T-helper 1 cell treated with Interleukin-12 subunit alpha and Interleukin-12 subunit beta and Interleukin-4 antibody, amounts not matched to agents 30 μg/mL and 1 μg/mL, for 36 hours (primary cell): Measurements from ENCODE around the gene PLVAP.
A peak's percentile ranks its signal among the peaks of the same experiment; 100 is the strongest.

ENCODE experiments used
- H3K27ac Mint-ChIP-seq: one replicate; pipeline ENCODE4 v1.8.0; 2021; ENCODE audit warnings: mild to moderate bottlenecking, mixed read lengths
- H3K27me3 Mint-ChIP-seq: one replicate; pipeline ENCODE4 v1.8.0; 2021; ENCODE audit warnings: low read depth, mixed read lengths
- H3K36me3 Mint-ChIP-seq: one replicate; pipeline ENCODE4 v1.8.0; 2021; ENCODE audit warnings: low read depth, mixed read lengths
- H3K4me1 Mint-ChIP-seq: one replicate; pipeline ENCODE4 v1.8.0; 2021; ENCODE audit warnings: low read depth, mixed read lengths
- H3K4me3 Mint-ChIP-seq: one replicate; pipeline ENCODE4 v1.8.0; 2021; ENCODE audit warnings: mild to moderate bottlenecking, moderate library complexity, mixed read lengths
- H3K9me3 Mint-ChIP-seq: one replicate; pipeline ENCODE4 v1.8.0; 2021; ENCODE audit warnings: mixed read lengths

The PLVAP gene

DNA sequence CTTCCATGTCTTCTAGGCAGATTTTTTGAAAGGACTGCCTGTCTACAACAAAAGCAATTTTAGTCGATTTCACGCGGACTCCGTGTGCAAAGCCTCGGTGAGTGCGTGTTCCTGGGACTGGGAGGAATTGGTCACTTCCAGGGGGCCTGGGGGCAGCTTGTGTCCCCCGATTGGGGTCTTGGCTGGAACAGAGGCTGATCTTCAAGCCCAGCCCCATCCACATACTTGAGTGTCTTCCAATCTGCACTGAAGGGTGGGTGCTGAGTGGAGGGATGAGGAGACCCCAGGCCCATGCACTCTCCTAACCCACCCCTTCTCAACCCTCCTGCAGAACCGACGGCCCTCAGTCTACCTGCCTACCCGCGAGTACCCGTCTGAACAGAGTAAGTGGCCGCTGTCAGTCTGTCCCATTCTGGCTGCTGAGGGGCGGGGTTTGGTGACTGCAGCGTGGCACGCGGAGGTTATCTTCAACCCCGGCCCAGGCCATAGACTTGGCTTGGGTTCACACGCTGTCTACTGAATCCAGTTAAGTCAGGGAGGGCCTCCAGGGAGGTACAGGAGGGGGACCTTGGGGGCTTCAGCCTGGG, 63.0 kb downstream of the PLVAP start:
- Mint-ChIP-seq H3K9me3 (no peaks in the 10 kb centered on the region), H3K4me3 (no peak overlapping the region), H3K4me1 (peaks cover 25% of the 10 kb centered on the region), H3K27ac (no peak overlapping the region), H3K27me3 (no peaks in the 10 kb centered on the region), H3K36me3 (peaks cover 20% of the 10 kb centered on the region)

DNA sequence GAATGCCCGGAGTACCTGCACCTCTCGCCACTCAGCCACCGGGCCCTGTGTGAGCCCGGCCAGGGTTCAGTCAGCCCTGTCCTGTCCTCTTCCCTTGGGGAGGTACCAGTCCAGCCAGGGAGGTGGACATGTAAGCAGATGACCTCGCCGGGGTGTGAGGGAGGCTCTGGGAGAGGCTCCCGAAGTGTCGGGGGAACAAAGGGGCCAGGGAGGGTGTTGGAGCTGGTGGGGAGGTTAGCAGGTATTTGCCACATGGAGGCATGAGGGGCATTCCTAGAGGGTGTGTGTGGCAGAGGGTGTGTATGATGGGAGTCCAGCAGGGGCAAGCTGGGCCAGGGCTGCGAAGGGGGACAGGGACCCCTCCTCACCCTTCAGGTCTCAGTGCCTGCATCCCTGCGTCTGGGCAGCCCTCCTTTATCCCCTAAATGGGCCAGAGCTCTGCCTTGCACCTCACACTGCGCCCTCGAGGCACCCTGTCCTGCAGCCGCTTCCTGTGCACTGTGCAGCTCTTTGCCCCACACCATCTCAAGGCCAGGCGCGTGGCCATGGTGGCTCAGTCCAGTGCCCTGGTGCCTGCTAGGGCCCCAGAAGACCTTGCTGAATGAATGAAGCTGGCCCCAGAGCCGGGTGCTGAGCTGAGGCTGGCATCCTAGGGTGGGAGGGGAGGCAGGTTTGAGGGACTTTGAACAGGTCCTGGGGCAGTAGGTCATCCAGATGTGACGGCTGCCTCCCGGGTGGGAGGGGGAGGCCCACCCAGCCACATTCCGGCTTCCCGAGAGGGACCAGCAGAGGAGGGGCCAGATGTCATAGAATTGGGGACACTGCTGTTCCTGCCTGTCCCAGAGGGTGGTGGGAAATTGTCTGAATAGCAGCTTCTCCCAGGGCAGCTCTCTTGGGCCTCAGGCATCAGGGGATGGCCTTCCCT, 64.7 kb downstream of the PLVAP start:
- H3K27me3 Mint-ChIP-seq = no peaks in the 10 kb centered on the region
- no peak overlapping the region for H3K4me3 Mint-ChIP-seq
- peaks cover 19% of the 10 kb centered on the region for H3K36me3 Mint-ChIP-seq
- no peaks in the 10 kb centered on the region for H3K9me3 Mint-ChIP-seq
- peaks cover 33% of the 10 kb centered on the region for H3K4me1 Mint-ChIP-seq
- no peak overlapping the region for H3K27ac Mint-ChIP-seq

DNA sequence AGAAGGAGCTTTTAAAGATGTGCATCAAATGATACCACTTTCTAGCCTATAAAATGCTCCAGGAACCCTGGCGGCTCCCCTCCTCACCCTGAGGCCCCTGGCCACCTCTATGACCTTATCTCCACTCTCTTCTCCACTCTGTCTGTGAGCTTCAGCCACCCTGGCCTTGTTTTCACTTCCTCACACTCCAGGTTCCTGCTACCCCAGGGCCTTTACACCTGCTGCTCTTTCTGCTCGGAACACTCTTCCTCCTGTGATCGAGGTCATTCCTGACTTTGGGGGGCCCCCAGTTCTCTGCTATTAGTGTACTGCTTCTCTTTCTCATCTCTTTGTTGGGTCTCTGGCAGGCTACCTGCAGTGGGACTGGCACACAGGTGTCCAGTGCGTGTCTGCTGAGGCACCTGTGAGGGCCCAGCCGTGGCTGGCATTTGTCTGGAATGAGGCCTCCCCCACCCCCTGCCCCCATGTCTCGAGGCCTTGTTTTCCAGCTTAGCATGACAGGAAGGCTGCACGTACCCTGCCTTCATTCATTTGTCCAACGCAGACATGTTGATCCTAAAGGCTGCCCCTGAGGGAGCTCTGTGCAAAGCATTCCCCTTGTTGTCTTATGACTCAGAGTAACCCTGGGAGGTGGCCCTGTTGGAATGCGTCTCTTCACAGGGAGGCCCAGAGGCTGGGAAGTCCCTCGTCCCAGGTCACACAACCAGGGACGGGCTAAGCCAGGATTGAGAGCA, 65.5 kb downstream of the PLVAP start:
- H3K4me3 Mint-ChIP-seq = peak overlapping the region; percentile 25
- H3K36me3 Mint-ChIP-seq = peaks cover 19% of the 10 kb centered on the region
- H3K27me3 Mint-ChIP-seq = no peaks in the 10 kb centered on the region
- H3K4me1 Mint-ChIP-seq = peaks cover 35% of the 10 kb centered on the region
- no peaks in the 10 kb centered on the region for H3K9me3 Mint-ChIP-seq
- no peak overlapping the region for H3K27ac Mint-ChIP-seq

DNA sequence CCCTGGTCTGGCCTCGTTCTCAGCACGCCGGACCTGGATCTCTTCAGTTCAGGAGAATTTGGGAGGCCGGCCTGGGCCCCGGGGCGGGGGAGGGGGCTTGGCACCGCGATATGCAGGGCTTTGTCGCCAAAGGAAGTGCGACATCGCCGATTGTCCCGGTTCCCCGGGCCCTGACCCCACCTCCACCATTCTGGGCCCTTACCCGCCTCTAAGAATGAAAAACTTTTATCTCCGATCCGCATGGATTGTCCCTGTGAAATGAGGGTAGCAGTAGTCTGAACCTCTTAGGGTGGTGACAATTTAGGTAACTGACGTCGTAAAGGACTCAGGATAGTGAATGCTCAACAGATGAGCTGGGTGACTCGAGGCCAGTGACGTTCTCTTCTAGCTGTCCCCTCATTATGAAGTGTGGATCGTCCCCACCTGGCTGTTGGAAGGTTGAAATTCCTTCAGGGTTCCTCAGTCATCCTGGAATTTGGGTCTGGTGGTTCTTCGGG, 67.1 kb downstream of the PLVAP start:
- Mint-ChIP-seq H3K9me3 (no peaks in the 10 kb centered on the region), H3K27me3 (no peaks in the 10 kb centered on the region), H3K4me1 (peaks cover 37% of the 10 kb centered on the region), H3K36me3 (peaks cover 10% of the 10 kb centered on the region), H3K4me3 (peak overlapping the region; percentile 97), H3K27ac (peak overlapping the region; percentile 95)

DNA sequence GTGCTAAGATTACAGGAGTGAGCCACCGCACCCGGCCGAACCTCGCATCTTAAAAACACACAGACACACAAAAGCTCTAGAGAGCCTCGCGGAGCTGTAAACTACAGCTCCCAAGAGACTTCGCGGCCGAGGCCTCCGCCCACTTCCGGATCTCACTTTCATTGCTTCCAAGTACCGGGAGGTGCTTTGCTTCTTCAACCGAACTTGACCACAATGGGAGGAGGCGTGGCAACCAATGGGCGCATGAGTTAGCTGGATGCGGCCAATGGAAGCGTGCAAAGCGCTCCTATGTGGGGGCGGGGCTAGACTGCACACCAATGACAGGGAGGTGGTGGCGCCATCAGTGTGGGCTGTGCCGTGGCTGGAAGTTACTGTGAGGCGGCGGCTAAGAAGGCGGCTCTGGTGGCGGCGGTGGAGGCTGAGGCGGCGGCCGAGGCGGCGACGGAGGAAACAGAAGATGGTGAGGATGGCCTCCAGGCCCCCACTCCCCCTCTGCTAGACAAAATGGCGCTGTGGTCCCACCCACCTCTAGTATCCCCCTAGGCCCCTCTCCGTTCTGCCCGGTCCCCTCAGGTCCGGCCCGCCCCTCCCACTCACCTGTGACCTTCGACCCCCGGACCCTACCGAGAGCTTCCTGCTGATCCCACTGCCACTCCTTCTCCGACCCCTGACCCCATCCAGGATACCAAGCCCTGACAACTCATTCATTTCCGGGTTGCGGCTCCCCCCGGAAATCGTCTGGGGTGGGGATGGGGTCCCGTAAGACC, 67.8 kb downstream of the PLVAP start, which contains the start of gene DDA1:
Gene DDA1 (plus strand): TSS at position 366 of the 767 bp plus-strand sequence. CDS start 92 bp downstream, at position 458.
- Mint-ChIP-seq H3K36me3 (peaks cover 10% of the 10 kb centered on the region), H3K9me3 (no peaks in the 10 kb centered on the region), H3K27ac (peak within 1 kb of the TSS; percentile 95), H3K4me1 (peaks cover 41% of the 10 kb centered on the region), H3K27me3 (no peaks in the 10 kb centered on the region), H3K4me3 (peak within 1 kb of the TSS; percentile 97)

DNA sequence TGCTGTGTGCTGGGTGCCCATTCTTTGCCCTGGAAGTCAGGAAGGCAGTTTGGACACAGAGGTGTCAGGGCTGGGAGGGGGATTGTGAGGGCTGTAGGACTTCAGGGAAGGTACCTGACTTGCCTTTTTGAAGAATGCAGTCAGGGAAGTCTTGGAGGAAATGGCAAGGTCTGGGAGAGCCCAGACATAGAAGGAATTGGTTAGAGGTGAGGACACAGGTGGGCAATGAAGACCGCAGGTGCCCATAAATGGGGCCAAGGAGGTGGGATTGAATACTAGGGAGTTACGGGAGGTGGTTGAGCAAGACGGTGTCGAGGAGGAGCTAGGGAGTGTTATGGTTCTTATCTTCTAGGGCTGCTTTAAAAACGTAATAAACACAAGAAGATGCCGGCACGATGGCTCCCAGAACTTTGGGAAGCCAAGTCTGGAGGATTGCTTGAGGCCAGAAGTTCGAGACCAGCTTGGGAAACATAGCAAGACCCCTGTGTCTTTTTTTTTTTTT, 69.2 kb downstream of the PLVAP start:
- peak overlapping the region; percentile 71 for H3K4me3 Mint-ChIP-seq
- peaks cover 4% of the 10 kb centered on the region for H3K36me3 Mint-ChIP-seq
- no peaks in the 10 kb centered on the region for H3K27me3 Mint-ChIP-seq
- H3K27ac Mint-ChIP-seq = peak overlapping the region; percentile 77
- H3K9me3 Mint-ChIP-seq = no peaks in the 10 kb centered on the region
- H3K4me1 Mint-ChIP-seq = peaks cover 45% of the 10 kb centered on the region

DNA sequence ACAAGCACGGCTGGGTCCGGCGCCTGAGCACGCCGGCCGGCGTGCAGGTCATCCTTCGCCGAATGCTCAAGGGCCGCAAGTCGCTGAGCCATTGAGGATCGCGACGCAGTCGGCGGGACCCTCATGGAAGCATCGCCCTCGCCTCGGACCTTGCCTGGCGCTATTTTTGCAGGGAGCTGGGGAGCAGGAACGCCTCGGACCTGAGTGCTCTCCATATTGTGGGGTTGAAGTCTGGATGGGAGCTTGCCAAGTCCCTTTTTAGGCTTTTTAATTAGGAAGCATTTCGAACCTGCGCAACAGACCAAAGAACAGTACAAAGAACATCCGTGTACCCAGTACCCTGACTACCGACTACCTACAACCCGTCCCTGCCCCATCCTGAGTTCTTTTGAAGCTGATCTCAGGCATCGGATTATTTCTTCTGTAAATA, 70.8 kb downstream of the PLVAP start:
- H3K4me1 Mint-ChIP-seq = peaks cover 47% of the 10 kb centered on the region
- H3K4me3 Mint-ChIP-seq = peak overlapping the region; percentile 88
- H3K27ac Mint-ChIP-seq = peak overlapping the region; percentile 77
- peaks cover 4% of the 10 kb centered on the region for H3K36me3 Mint-ChIP-seq
- no peaks in the 10 kb centered on the region for H3K27me3 Mint-ChIP-seq
- no peaks in the 10 kb centered on the region for H3K9me3 Mint-ChIP-seq

DNA sequence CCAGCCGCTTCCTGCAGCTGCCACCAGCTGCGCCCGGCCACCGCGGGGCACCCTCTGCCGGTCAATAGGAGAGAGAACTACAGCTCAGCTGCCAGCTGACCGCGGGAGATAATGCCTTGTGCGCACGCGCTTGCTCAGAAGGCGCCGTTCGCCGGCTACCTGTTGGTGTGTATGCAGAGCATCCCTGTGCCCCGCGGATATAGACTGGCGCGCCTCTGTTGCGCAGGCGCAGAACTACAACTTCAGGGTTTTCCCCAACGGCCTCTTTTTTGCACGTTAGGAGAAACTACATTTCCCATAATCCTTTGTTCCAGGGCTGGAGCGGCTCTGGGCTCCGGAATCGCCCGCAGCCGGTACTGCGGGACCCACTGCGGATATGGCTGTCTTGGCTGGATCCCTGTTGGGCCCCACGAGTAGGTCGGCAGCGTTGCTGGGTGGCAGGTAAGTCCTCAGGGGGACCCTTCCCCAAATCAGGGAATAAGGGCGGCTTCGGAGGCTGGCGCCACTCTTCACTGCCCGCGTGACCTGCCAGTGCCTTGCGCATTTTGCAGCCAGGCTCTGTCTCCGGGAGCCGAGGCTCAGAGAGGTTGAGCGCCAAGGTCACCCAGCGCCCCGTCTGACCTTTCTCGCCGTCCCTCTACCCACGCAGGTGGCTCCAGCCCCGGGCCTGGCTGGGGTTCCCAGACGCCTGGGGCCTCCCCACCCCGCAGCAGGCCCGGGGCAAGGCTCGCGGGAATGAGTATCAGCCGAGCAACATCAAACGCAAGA, 71.4 kb downstream of the PLVAP start, which contains the start of gene MRPL34:
Gene MRPL34 (plus strand): TSS at position 356 of the 768 bp plus-strand sequence. CDS start 21 bp downstream, at position 377.
- Mint-ChIP-seq H3K4me3 (peak within 1 kb of the TSS; percentile 88), H3K27me3 (no peaks in the 10 kb centered on the region), H3K27ac (peak within 1 kb of the TSS; percentile 77), H3K36me3 (peaks cover 4% of the 10 kb centered on the region), H3K9me3 (no peaks in the 10 kb centered on the region), H3K4me1 (peaks cover 45% of the 10 kb centered on the region)

DNA sequence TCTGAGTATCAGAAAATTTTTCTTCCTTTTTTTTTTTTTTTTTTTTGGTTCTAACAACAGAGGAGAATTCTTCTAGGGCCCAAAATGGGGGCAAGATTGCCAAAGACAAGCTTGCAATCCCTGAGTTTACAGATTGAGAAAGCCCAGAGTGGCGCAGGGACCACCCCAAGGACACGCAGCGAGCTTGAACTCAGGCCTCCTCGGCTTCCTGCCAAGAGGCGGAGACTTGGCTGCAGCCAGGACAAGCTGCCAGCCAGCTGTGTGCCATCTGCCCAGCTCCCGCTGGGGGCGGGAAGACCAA, 72.0 kb downstream of the PLVAP start:
- H3K27me3 Mint-ChIP-seq = no peaks in the 10 kb centered on the region
- H3K4me3 Mint-ChIP-seq = peak overlapping the region; percentile 88
- peaks cover 4% of the 10 kb centered on the region for H3K36me3 Mint-ChIP-seq
- H3K27ac Mint-ChIP-seq = peak overlapping the region; percentile 77
- no peaks in the 10 kb centered on the region for H3K9me3 Mint-ChIP-seq
- H3K4me1 Mint-ChIP-seq = peaks cover 40% of the 10 kb centered on the region

DNA sequence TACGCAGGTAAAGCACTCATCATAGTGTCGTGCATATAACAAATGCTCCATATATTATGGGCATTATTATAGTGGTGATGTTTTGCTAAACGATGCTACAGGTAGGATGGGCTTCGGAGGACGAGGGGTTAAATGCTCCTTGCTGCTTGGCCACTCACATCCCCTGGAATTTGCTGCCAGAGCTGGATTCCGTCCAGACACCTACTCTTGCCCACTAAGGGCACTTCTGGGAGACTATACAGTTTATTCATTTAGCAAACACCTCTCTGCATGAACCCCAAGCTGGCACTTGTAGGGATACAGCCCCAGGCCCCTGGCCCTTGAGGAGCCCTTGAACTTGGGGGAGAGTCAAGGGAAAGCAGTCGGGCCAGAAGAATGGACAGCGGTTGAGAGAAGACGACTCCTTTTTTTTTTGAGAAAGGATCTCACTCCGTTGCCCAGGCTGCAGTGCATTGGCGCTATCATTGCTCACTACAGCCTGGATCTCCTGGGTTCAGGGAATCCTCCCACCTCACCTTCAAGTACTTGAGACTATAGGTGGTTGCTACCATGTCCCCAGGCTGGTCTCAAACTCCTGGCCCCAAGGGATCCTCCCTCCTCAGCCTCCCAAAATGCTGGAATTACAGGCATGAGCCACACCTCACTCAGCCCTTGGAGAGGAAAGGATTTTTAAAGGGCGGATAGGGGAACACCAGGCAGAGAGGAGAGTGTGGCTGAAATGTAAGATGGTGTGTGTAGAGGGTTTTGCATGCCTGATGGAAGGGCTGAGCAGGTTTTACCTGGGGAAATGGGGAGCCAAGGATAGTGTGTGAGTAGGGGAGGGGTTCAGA, 72.5 kb downstream of the PLVAP start:
- Mint-ChIP-seq H3K27me3 (no peaks in the 10 kb centered on the region), H3K4me3 (peak overlapping the region; percentile 88), H3K27ac (peak overlapping the region; percentile 77), H3K36me3 (peaks cover 4% of the 10 kb centered on the region), H3K4me1 (peaks cover 38% of the 10 kb centered on the region), H3K9me3 (no peaks in the 10 kb centered on the region)

DNA sequence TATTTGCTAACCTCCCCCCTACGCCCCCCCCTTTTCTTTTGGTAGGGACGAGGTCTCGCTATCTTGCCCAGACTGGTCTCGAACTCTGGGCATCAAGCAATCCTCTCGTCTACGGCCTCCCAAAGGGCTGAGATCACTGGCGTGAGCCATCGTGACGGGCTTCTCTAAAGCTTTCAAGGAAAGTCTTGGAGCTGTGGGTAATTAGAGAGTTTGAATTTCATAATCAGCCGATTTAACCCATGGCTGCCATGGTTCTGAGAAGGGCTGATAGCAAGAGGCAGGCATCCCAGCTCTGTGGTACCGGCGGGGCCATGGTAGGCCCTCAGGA, 73.2 kb downstream of the PLVAP start:
- H3K36me3 Mint-ChIP-seq = peaks cover under 1% of the 10 kb centered on the region
- no peak overlapping the region for H3K27ac Mint-ChIP-seq
- peaks cover 33% of the 10 kb centered on the region for H3K4me1 Mint-ChIP-seq
- peak overlapping the region; percentile 61 for H3K4me3 Mint-ChIP-seq
- no peaks in the 10 kb centered on the region for H3K27me3 Mint-ChIP-seq
- H3K9me3 Mint-ChIP-seq = no peaks in the 10 kb centered on the region

DNA sequence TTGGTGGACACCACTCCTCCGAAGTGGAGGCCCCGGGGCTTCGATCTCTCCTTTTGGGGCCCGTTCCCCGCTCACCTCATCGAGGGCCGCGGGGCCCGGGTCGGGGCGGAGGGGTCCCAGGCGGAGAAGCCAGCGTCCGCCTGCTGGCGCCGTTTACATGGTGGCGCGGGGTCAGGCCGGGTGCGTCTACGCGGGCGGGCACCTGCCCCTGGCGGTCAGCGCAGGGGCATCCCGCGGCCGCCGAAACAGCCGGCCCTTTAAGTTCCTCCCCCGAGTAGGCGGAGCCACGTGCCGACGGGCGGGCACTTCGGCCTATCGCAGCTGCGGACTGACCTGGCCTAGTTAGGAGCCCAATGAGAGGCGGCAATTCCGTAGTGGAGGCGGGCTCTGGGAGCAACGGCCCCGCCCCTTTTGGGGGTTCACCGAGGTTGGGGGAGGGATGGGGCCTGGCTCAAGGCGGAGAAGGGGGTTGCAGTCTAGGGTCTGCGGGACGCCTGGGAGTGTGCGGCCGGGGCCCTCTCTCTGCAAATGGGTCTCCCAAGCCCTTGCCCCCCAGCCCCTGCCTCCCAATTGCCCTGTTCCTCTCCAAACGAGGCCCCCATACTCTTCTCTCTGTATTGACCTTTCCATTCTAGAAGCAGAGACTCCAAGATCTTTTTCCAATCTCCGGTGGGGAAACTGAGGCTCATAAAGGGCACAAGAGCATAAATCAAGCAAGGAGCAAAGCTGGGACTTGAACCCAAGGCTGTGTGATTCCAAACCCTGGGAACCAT, 73.8 kb downstream of the PLVAP start, which contains the start of gene ABHD8:
Gene ABHD8 (minus strand): TSS at position 259 of the 773 bp plus-strand sequence. CDS start 1,809 bp downstream, outside the sequence.
- no peaks in the 10 kb centered on the region for H3K9me3 Mint-ChIP-seq
- H3K4me1 Mint-ChIP-seq = peaks cover 33% of the 10 kb centered on the region
- H3K27me3 Mint-ChIP-seq = no peaks in the 10 kb centered on the region
- H3K4me3 Mint-ChIP-seq = peak within 1 kb of the TSS; percentile 69
- H3K36me3 Mint-ChIP-seq = peaks cover 3% of the 10 kb centered on the region
- peak within 1 kb of the TSS; percentile 55 for H3K27ac Mint-ChIP-seq
